Measurements from ENCODE around the gene SLC22A5.

- TF ChIP-seq REST (IDR thresholded peaks at IDR 0.05; ENCODE audit: insufficient read depth in 1 of 2, low read depth in 2 of 2, low read length in 2 of 2) (no peak), POLR2AphosphoS5 (IDR thresholded peaks at IDR 0.05; ENCODE audit: low read depth, low read length) (no peak)
Measured at GRCh38 chr5:132424167-132424880, 54.8 kb downstream of the SLC22A5 start.
